Mesendoderm (in vitro differentiated cells): Measurements from ENCODE around the gene TLX2.

ENCODE experiments used
- DNase-seq: peaks from one replicate; pipeline ENCODE4 v3.0.0; 2013
- H2AK5ac ChIP-seq: 2 replicates; pipeline ENCODE4 v1.6.1; 2013; ENCODE audit warnings: low read length, inconsistent platforms
- H2BK120ac ChIP-seq: 2 replicates; pipeline ENCODE4 v1.6.1; 2013; ENCODE audit warnings: low read depth, mild to moderate bottlenecking, low read length, moderate library complexity, mixed read lengths
- H2BK15ac ChIP-seq: replicated peaks from 2 replicates; pipeline ENCODE4 v1.6.1; 2013; ENCODE audit warnings: low read depth, mild to moderate bottlenecking, moderate library complexity
- H2BK5ac ChIP-seq: 2 replicates; pipeline ENCODE4 v1.6.1; 2013; ENCODE audit warnings: low read length, inconsistent platforms
- H3K18ac ChIP-seq: 2 replicates; pipeline ENCODE4 v1.6.1; 2013; ENCODE audit warnings: mild to moderate bottlenecking, low read length, mixed read lengths
- H3K23ac ChIP-seq: one replicate; pipeline ENCODE4 v1.6.1; 2013; ENCODE audit warnings: low read length
- H3K27ac ChIP-seq: 2 replicates; pipeline ENCODE4 v1.5.1; 2013; ENCODE audit warnings: low read depth, mild to moderate bottlenecking, inconsistent platforms, low read length, moderate library complexity
- H3K27me3 ChIP-seq: 2 replicates; pipeline ENCODE4 v1.6.1; 2013; ENCODE audit warnings: low read length, control low read depth, mild to moderate bottlenecking, inconsistent platforms; ENCODE audit not compliant: insufficient read depth, poor library complexity
- H3K36me3 ChIP-seq: 2 replicates; pipeline ENCODE4 v1.6.1; 2013; ENCODE audit warnings: low read length, inconsistent platforms; ENCODE audit not compliant: control insufficient read depth, insufficient read depth
- H3K4ac ChIP-seq: one replicate; pipeline ENCODE4 v1.6.1; 2013; ENCODE audit warnings: low read depth, mild to moderate bottlenecking, low read length, moderate library complexity
- H3K4me1 ChIP-seq: 2 replicates; pipeline ENCODE4 v1.6.1; 2013; ENCODE audit warnings: low read depth, low read length, inconsistent platforms; ENCODE audit not compliant: control insufficient read depth
- H3K4me2 ChIP-seq: 2 replicates; pipeline ENCODE4 v1.6.1; 2013; ENCODE audit warnings: low read length
- H3K4me3 ChIP-seq: 2 replicates; pipeline ENCODE4 v1.5.1; 2013; ENCODE audit warnings: mild to moderate bottlenecking, low read length
- H3K56ac ChIP-seq: one replicate; pipeline ENCODE4 v1.6.1; 2013; ENCODE audit warnings: low read length
- H3K79me1 ChIP-seq: 2 replicates; pipeline ENCODE4 v1.6.1; 2013; ENCODE audit warnings: low read length, inconsistent platforms
- H3K79me2 ChIP-seq: 2 replicates; pipeline ENCODE4 v1.6.1; 2013; ENCODE audit warnings: mild to moderate bottlenecking, low read length; ENCODE audit not compliant: control insufficient read depth, insufficient read depth
- H3K9ac ChIP-seq: 2 replicates; pipeline ENCODE4 v1.6.1; 2013; ENCODE audit warnings: low read length, inconsistent platforms
- H4K5ac ChIP-seq: one replicate; pipeline ENCODE4 v1.6.1; 2013; ENCODE audit warnings: low read length
- H4K8ac ChIP-seq: one replicate; pipeline ENCODE4 v1.6.1; 2013; ENCODE audit warnings: low read depth, mild to moderate bottlenecking, control low read depth, low read length, moderate library complexity
- WGBS: extraction: QIAGEN DNeasy Blood & Tissue Kit; methylation state at CpG from one replicate; pipeline ENCODE4 v1.1.7; 2013; ENCODE audit warnings: low lambda C conversion rate, missing lambda C conversion rate; ENCODE audit not compliant: insufficient coverage; ENCODE audit errors: extremely low coverage; 5-methylcytosine and 5-hydroxymethylcytosine counted together

TLX2 gene

GRCh38 chr2:74493546-74493945 lies 20.7 kb upstream of the TLX2 start:
- Histone ChIP-seq H3K4me1 (peaks cover 1% of the 10 kb centered on the region), H3K4ac (no peak overlapping the region), H3K18ac (no peak overlapping the region), H3K9ac (no peak overlapping the region), H2BK15ac (no peak overlapping the region), H3K4me2 (no peak overlapping the region), H3K4me3 (no peak overlapping the region), H3K36me3 (peaks cover 8% of the 10 kb centered on the region), H3K79me1 (no peaks in the 10 kb centered on the region), H2BK5ac (no peak overlapping the region), H3K56ac (no peak overlapping the region), H2AK5ac (no peak overlapping the region), H3K27me3 (peaks cover 21% of the 10 kb centered on the region), H3K23ac (no peak overlapping the region), H3K79me2 (no peaks in the 10 kb centered on the region), H2BK120ac (no peak overlapping the region), H3K27ac (no peak overlapping the region), H4K8ac (no peak overlapping the region), H4K5ac (no peak overlapping the region)
- no CpG with 5 or more reads among the region's 3 CpGs for WGBS
- DNase-seq = no peak

GRCh38 chr2:74495440-74495839 lies 18.8 kb upstream of the TLX2 start:
- DNase-seq = no peak
- Histone ChIP-seq H4K5ac (no peak overlapping the region), H3K27me3 (peaks cover 38% of the 10 kb centered on the region)

GRCh38 chr2:74496997-74497776 lies 17.1 kb upstream of the TLX2 start:
- no peak overlapping the region for H3K23ac ChIP-seq
- no peak overlapping the region for H4K8ac ChIP-seq
- H3K36me3 ChIP-seq = peaks cover 1% of the 10 kb centered on the region
- peaks cover 3% of the 10 kb centered on the region for H3K4me1 ChIP-seq
- no peak overlapping the region for H4K5ac ChIP-seq
- no peak for DNase-seq
- no peak overlapping the region for H2BK120ac ChIP-seq
- H2BK15ac ChIP-seq = no peak overlapping the region
- H3K27ac ChIP-seq = no peak overlapping the region
- H3K79me2 ChIP-seq = no peaks in the 10 kb centered on the region
- WGBS = no CpG with 5 or more reads among the region's 19 CpGs
- no peak overlapping the region for H3K4me3 ChIP-seq
- peaks cover 55% of the 10 kb centered on the region for H3K27me3 ChIP-seq
- H3K56ac ChIP-seq = peak overlapping the region; percentile 64
- H3K79me1 ChIP-seq = no peaks in the 10 kb centered on the region
- peak overlapping the region; percentile 37 for H3K9ac ChIP-seq
- no peak overlapping the region for H2BK5ac ChIP-seq
- no peak overlapping the region for H2AK5ac ChIP-seq
- no peak overlapping the region for H3K18ac ChIP-seq
- no peak overlapping the region for H3K4ac ChIP-seq
- peak overlapping the region; percentile 74 for H3K4me2 ChIP-seq

More at GRCh38 chr2:74495440-74495839, 18.8 kb upstream of the TLX2 start:
- Histone ChIP-seq H3K4me1 (peaks cover 3% of the 10 kb centered on the region), H3K4me2 (no peak overlapping the region), H3K23ac (no peak overlapping the region), H3K79me1 (no peaks in the 10 kb centered on the region), H3K36me3 (peaks cover 8% of the 10 kb centered on the region), H3K4ac (no peak overlapping the region), H3K56ac (no peak overlapping the region), H3K4me3 (no peak overlapping the region), H3K9ac (no peak overlapping the region), H2BK5ac (no peak overlapping the region), H2BK15ac (no peak overlapping the region), H2AK5ac (no peak overlapping the region), H2BK120ac (no peak overlapping the region), H3K27ac (no peak overlapping the region), H3K18ac (no peak overlapping the region), H3K79me2 (no peaks in the 10 kb centered on the region), H4K8ac (no peak overlapping the region)
- WGBS = no CpG with 5 or more reads among the region's 1 CpG

GRCh38 chr2:74497777-74498499 lies 16.3 kb upstream of the TLX2 start:
- Histone ChIP-seq H4K5ac (no peak overlapping the region), H2BK120ac (no peak overlapping the region), H3K4me1 (peaks cover 3% of the 10 kb centered on the region), H3K27me3 (peaks cover 62% of the 10 kb centered on the region), H3K79me1 (no peaks in the 10 kb centered on the region), H3K56ac (peak overlapping the region; percentile 83), H3K4ac (no peak overlapping the region), H3K27ac (no peak overlapping the region), H2AK5ac (no peak overlapping the region), H3K4me3 (no peak overlapping the region), H2BK15ac (no peak overlapping the region), H3K36me3 (peaks cover 1% of the 10 kb centered on the region), H3K23ac (no peak overlapping the region), H3K18ac (no peak overlapping the region), H3K9ac (peak overlapping the region; percentile 37), H3K4me2 (peak overlapping the region; percentile 74), H2BK5ac (no peak overlapping the region), H3K79me2 (no peaks in the 10 kb centered on the region), H4K8ac (no peak overlapping the region)
- DNase-seq = peak; percentile 38
- WGBS = no CpG with 5 or more reads among the region's 61 CpGs

- H3K27ac ChIP-seq = no peak overlapping the region
- H3K56ac ChIP-seq = peak overlapping the region; percentile 83
- H4K8ac ChIP-seq = no peak overlapping the region
- no peak overlapping the region for H3K4me3 ChIP-seq
- DNase-seq = peak; percentile 77
- H2AK5ac ChIP-seq = no peak overlapping the region
- no peak overlapping the region for H3K23ac ChIP-seq
- no peak overlapping the region for H2BK5ac ChIP-seq
- peaks cover 3% of the 10 kb centered on the region for H3K4me1 ChIP-seq
- peaks cover 68% of the 10 kb centered on the region for H3K27me3 ChIP-seq
- no CpG with 5 or more reads among the region's 41 CpGs for WGBS
- H3K36me3 ChIP-seq = no peaks in the 10 kb centered on the region
- no peak overlapping the region for H2BK120ac ChIP-seq
- H3K18ac ChIP-seq = no peak overlapping the region
- H3K79me2 ChIP-seq = no peaks in the 10 kb centered on the region
- no peaks in the 10 kb centered on the region for H3K79me1 ChIP-seq
- peak overlapping the region; percentile 28 for H3K9ac ChIP-seq
- no peak overlapping the region for H4K5ac ChIP-seq
- H2BK15ac ChIP-seq = no peak overlapping the region
- peak overlapping the region; percentile 74 for H3K4me2 ChIP-seq
- no peak overlapping the region for H3K4ac ChIP-seq
Observed at GRCh38 chr2:74498500-74499266, 15.6 kb upstream of the TLX2 start.
